ENCODE data around the gene PITHD1. TPM values are rescaled to one million over a fixed set of nuclear protein-coding genes. Genes with fewer than 3 reads are reported as not detected.

Gene PITHD1
- total and polyA plus RNA-seq, 2 of the 8 experiments (the other 6 are each of a cell fraction or from before 2014, with no cell fraction given), result 67.4 to 68.8 TPM

- TF ChIP-seq MAFK (IDR thresholded peaks at IDR 0.05; ENCODE audit: low read depth, low read length) (no peak), SIX5 (IDR thresholded peaks at IDR 0.05; ENCODE audit: low read depth, low read length) (no peak), SIN3A (conservative IDR thresholded peaks at IDR 0.05 in 1 of 2, IDR thresholded peaks at IDR 0.05 in 1 of 2; ENCODE audit: low read depth in 1 of 2, low read length in 2 of 2) (no peak), GABPA (IDR thresholded peaks at IDR 0.05; ENCODE audit: borderline replicate concordance, insufficient read depth, low read length) (no peak)
Measured at GRCh38 chr1:23736437-23737134, 41.6 kb upstream of the PITHD1 start (continued).
